Spleen (tissue), 11 donors: Measurements from ENCODE around the gene PPL. TPM values are rescaled to one million over a fixed set of nuclear protein-coding genes. Genes with fewer than 3 reads are reported as not detected.
"Not testable (repeated sequence)": the region's sequence is repeated elsewhere in the genome, so short reads cannot be mapped to it uniquely, and the experiment has no call there.

ENCODE experiments used
- DNase-seq: peaks from one replicate; pipeline ENCODE4 v3.0.0-alpha.2; 2020
- H3K27ac ChIP-seq, 8 donors: fragments of 200-600 bp; sonication (generic) in 7 of 8; 1 replicate in 4 of 8; 2 replicates in 4 of 8; pipeline versions ENCODE4 v1.5.0 to v1.8.0; 2016 to 2021; ENCODE audit warnings: inconsistent platforms in 4 of 8, mild to moderate bottlenecking in 4 of 8, moderate library complexity in 1 of 8
- H3K27me3 ChIP-seq, 7 donors: fragments of 200-600 bp; sonication (generic) in 6 of 7; replicated peaks in 1 of 7; 1 replicate in 4 of 7; 2 replicates in 3 of 7; pipeline versions ENCODE4 v1.5.0 to v1.8.0; 2016 to 2021; ENCODE audit warnings: inconsistent platforms in 3 of 7, mild to moderate bottlenecking in 1 of 7
- H3K36me3 ChIP-seq, 6 donors: fragments of 200-600 bp; sonication (generic) in 5 of 6; 1 replicate in 4 of 6; 2 replicates in 2 of 6; pipeline versions ENCODE4 v1.5.0 to v1.8.0; 2016 to 2021; ENCODE audit warnings: inconsistent platforms in 2 of 6
- H3K4me1 ChIP-seq, 6 donors: fragments of 200-600 bp; sonication (generic) in 5 of 6; 1 replicate in 3 of 6; 2 replicates in 3 of 6; pipeline versions ENCODE4 v1.5.0 to v1.8.0; 2016 to 2021; ENCODE audit warnings: inconsistent platforms in 3 of 6
- H3K4me3 ChIP-seq, 8 donors: fragments of 200-600 bp; sonication (generic) in 7 of 8; 1 replicate in 4 of 8; 2 replicates in 4 of 8; pipeline versions ENCODE4 v1.5.0 to v1.8.0; 2016 to 2021; ENCODE audit warnings: inconsistent platforms in 4 of 8, mild to moderate bottlenecking in 4 of 8, moderate library complexity in 2 of 8
- H3K9me3 ChIP-seq, 8 donors: fragments of 200-600 bp; sonication (generic) in 7 of 8; 1 replicate in 4 of 8; 2 replicates in 4 of 8; pipeline versions ENCODE4 v1.5.0 to v1.8.0; 2016 to 2021; ENCODE audit warnings: inconsistent platforms in 4 of 8
- CTCF ChIP-seq, 11 experiments: fragments of 200-600 bp in 7 of 11; fragments of 450-650 bp in 4 of 11; sonication (generic) in 4 of 11; IDR thresholded peaks in 8 of 11; conservative IDR thresholded peaks in 3 of 11; 1 replicate in 7 of 11; 2 replicates in 4 of 11; pipeline versions ENCODE4 v1.4.0 to v1.8.0; 2016 to 2021; ENCODE audit warnings: antibody characterized with exemption in 11 of 11, inconsistent platforms in 4 of 11, mild to moderate bottlenecking in 1 of 11
- POLR2A ChIP-seq, 3 donors: fragments of 450-650 bp; IDR thresholded peaks; one replicate each; pipeline ENCODE4 v1.5.1; 2017; ENCODE audit warnings: antibody characterized with exemption in 3 of 3, mild to moderate bottlenecking in 1 of 3
- POLR2AphosphoS5 ChIP-seq, 3 donors: sonication (generic); formaldehyde crosslinking; IDR thresholded peaks; one replicate each; pipeline ENCODE4 v1.5.1; 2017; ENCODE audit warnings: antibody characterized with exemption in 3 of 3
- WGBS, 5 donors: extraction: QIAGEN DNeasy Blood & Tissue Kit in 3 of 5; methylation state at CpG; one replicate each; pipeline versions ENCODE4 v1.1.5 to v1.1.7; 2013 to 2018; 5-methylcytosine and 5-hydroxymethylcytosine counted together
- intact Hi-C: fragments of 100-400 bp; cut with DNase I; formaldehyde crosslinking; loops from one replicate; pipeline ENCODE4 v1.15.0; 2023; ENCODE audit warnings: low total_unique reads
- polyA plus RNA-seq, 3 donors: library from polyadenylated mRNA; stranded (reverse); fragments of 200-250 nt; gene quantifications; one replicate each; pipeline ENCODE4 v1.2.1, GENCODE V29; 2013
- total RNA-seq, 7 donors: library from RNA; depleted of rRNA in 3 of 7; stranded (reverse); fragments of >200 nt in 3 of 7; fragmentation: NEBNext Ultra II Directional in 4 of 7; extraction: Animal tissue kit (Norgen Biotek cat#: 25700) in 4 of 7; gene quantifications; one replicate each; pipeline versions ENCODE4 v1.1.0 to v1.2.1, GENCODE V29; 2016 to 2021
- donor health status: healthy with polysubstance abuse.
- donor health status: DM: no; HTN: no; CAD: no; lungs with moderate emphysema.
- donor health status: DM: no; HTN: no; CAD: no.
- donor health status: Bipolar disorder and iron deficiency.
- donor health status: healthy.
- donor health status: DM: no; HTN: no; CAD: no.
- donor health status: DM: yes; HTN: yes; CAD: no.

PPL gene
- total and polyA plus RNA-seq, 10 donors = 0.11 to 0.77 (median 0.20) TPM; not detected in 3

DNA sequence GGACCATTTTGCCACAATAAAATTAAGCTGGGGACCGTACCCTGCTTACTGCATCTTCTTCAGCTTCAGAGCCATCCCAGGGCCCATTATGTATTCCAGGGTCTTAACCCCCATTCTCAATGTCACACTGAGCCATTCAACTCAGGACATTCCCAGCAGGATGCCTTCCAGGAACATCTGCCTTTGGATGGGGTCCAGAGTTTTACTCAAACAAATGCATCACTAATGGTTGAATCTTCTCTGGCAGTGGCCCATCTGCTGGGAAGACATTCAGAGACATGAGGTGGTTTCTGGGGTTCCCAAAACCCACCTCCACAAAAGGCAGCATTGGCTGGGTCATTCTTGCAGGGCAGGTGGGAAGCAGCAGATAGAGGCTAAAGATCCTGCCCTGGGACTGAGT, 17.8 kb upstream of the PPL start:
- TF ChIP-seq CTCF (IDR thresholded peaks at IDR 0.05 in 8 of 11, conservative IDR thresholded peaks at IDR 0.05 in 3 of 11) (no peak), POLR2AphosphoS5 (IDR thresholded peaks at IDR 0.05) (no peak), POLR2A (IDR thresholded peaks at IDR 0.05) (no peak)
- peaks cover 0 to 65% (median 18%) of the 10 kb centered on the region in 7 donors for H3K27me3 ChIP-seq
- H3K36me3 ChIP-seq = no peaks in the 10 kb centered on the region
- intact Hi-C loops = no loop called here
- peaks cover 5 to 31% (median 20%) of the 10 kb centered on the region in 6 donors for H3K4me1 ChIP-seq
- WGBS, 5 donors = 79 to 94% (median 89%) methylated on average over 1 of the region's 1 CpG
- DNase-seq = no peak
- H3K4me3 ChIP-seq = no peak overlapping the region
- no peaks in the 10 kb centered on the region for H3K9me3 ChIP-seq
- H3K27ac ChIP-seq = no peak overlapping the region

GRCh38 chr16:4951583-4951982, 14.6 kb upstream of the PPL start:
- H3K36me3 ChIP-seq, H3K4me3 ChIP-seq, H3K9me3 ChIP-seq, intact Hi-C loops, H3K27ac ChIP-seq, DNase-seq: not testable (repeated sequence)
- WGBS, 5 donors = 62 to 73% (median 64%) methylated on average over 3 of the region's 3 CpGs
- peaks cover 0 to 27% (median 7%) of the 10 kb centered on the region in 6 donors for H3K4me1 ChIP-seq
- peaks cover 0 to 55% (median 8%) of the 10 kb centered on the region in 7 donors for H3K27me3 ChIP-seq

DNA sequence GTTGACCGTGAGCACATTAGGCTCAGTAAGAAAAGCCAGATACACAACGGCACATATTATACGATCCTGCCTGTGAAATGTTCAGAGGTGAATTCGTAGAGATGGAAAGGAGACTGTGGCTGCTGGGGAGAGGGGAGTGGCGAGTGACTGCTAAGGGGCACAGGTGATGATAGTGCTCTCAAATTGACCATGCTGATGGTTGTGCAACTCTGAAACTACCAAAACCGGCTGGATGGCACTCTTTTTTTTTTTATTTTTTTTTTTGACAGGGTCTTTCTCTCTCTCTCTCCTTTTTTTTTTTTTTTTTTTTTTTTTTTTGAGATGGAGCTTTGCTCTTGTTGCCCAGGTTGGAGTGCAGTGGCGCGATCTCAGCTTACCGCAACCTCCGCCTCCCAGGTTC, 13.0 kb upstream of the PPL start:
- TF ChIP-seq POLR2A (IDR thresholded peaks at IDR 0.05) (no peak), POLR2AphosphoS5 (IDR thresholded peaks at IDR 0.05) (no peak), CTCF (IDR thresholded peaks at IDR 0.05 in 8 of 11, conservative IDR thresholded peaks at IDR 0.05 in 3 of 11) (no peak)
- Histone ChIP-seq H3K9me3 (no peaks in the 10 kb centered on the region), H3K27me3 (peaks cover 0 to 51% (median 6%) of the 10 kb centered on the region in 7 donors), H3K4me1 (peaks cover 0 to 24% (median 4%) of the 10 kb centered on the region in 6 donors), H3K27ac (no peak overlapping the region), H3K4me3 (no peak overlapping the region), H3K36me3 (no peaks in the 10 kb centered on the region)
- no peak for DNase-seq
- 69 to 86% (median 70%) methylated on average over 10 of the region's 10 CpGs for WGBS, 5 donors
- intact Hi-C loops = no loop called here

GRCh38 chr16:4948903-4949766, 12.2 kb upstream of the PPL start:
- peaks cover 0 to 30% (median 4%) of the 10 kb centered on the region in 6 donors for H3K4me1 ChIP-seq
- H3K27me3 ChIP-seq = peaks cover 0 to 52% (median 6%) of the 10 kb centered on the region in 7 donors
- no peak overlapping the region for H3K4me3 ChIP-seq
- H3K27ac ChIP-seq = no peak overlapping the region
- TF ChIP-seq POLR2A (IDR thresholded peaks at IDR 0.05) (no peak), POLR2AphosphoS5 (IDR thresholded peaks at IDR 0.05) (no peak), CTCF (IDR thresholded peaks at IDR 0.05 in 8 of 11, conservative IDR thresholded peaks at IDR 0.05 in 3 of 11) (no peak)
- no peaks in the 10 kb centered on the region for H3K9me3 ChIP-seq
- H3K36me3 ChIP-seq = no peaks in the 10 kb centered on the region
- intact Hi-C loops = no loop called here
- 63 to 72% (median 69%) methylated on average over 16 of the region's 16 CpGs for WGBS, 5 donors
- DNase-seq = no peak
